Thyroid gland (tissue), 4 donors: ENCODE data around the gene CCDC148.

Experiments
- POLR2A ChIP-seq, 2 donors: fragments of 450-650 bp; IDR thresholded peaks; one replicate each; pipeline ENCODE4 v1.6.1; 2017; ENCODE audit warnings: antibody characterized with exemption in 2 of 2, mild to moderate bottlenecking in 2 of 2, moderate library complexity in 1 of 2
- TF ChIP-seq, protein P1 (sequence below), 6 experiments: fragments of 200-600 bp in 3 of 6; fragments of 450-650 bp in 3 of 6; sonication (generic) in 3 of 6; IDR thresholded peaks; one replicate each; pipeline ENCODE4 v1.5.1; 2016 to 2019; ENCODE audit warnings: antibody characterized with exemption in 6 of 6, mild to moderate bottlenecking in 2 of 6, inconsistent platforms in 1 of 6, moderate library complexity in 1 of 6

DNA sequence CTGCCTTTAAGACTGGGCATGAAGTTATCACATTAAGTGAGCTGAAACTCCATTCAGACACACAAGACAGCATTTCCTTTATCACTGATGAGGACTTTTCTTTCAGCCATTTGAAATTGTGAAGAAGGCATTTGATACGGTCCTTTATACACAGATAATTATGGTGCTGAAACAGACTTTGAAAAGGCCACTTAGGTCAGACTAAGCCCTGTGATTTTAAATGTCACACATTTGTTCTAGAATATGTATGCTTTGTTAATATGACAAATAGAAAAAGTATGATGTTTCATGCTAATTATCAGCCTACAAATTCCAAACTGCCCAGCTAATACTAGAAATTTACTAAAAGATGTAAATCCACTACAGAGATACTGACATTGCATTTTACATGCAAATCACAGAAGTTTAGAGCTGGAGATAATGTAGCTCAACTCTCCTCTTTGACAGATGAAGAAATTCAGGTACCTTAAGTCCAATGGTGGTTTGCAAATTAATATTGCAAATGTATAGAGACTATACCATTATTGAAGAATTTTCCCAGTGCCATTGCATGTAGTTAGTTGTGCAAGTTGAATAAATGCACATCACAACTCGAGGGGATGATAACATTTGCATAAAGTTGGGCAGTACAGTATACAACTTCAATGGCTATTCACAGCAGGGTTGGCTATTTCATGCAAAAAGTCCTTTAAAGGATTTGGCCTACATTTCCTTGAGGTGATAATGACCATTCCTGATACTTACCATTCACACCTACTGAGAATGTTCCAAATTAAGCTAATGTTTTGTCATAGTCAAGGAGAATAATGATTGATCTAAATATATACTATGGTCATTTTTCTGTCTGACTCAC lies 179.7 kb downstream of the CCDC148 start:
- TF ChIP-seq, protein P1, sequence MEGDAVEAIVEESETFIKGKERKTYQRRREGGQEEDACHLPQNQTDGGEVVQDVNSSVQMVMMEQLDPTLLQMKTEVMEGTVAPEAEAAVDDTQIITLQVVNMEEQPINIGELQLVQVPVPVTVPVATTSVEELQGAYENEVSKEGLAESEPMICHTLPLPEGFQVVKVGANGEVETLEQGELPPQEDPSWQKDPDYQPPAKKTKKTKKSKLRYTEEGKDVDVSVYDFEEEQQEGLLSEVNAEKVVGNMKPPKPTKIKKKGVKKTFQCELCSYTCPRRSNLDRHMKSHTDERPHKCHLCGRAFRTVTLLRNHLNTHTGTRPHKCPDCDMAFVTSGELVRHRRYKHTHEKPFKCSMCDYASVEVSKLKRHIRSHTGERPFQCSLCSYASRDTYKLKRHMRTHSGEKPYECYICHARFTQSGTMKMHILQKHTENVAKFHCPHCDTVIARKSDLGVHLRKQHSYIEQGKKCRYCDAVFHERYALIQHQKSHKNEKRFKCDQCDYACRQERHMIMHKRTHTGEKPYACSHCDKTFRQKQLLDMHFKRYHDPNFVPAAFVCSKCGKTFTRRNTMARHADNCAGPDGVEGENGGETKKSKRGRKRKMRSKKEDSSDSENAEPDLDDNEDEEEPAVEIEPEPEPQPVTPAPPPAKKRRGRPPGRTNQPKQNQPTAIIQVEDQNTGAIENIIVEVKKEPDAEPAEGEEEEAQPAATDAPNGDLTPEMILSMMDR (IDR thresholded peaks at IDR 0.05) = no peak
- TF ChIP-seq POLR2A (IDR thresholded peaks at IDR 0.05) = no peak
